GM12865 (cell line): ENCODE data around the gene DEPDC5.
"Not testable (repeated sequence)": the region's sequence is repeated elsewhere in the genome, so short reads cannot be mapped to it uniquely, and the experiment has no call there.

Experiments
- DNase-seq: peaks from one replicate; pipeline ENCODE4 v3.0.0; 2010; ENCODE audit warnings: low read depth
- H3K4me3 ChIP-seq: 2 replicates; pipeline ENCODE4 v1.5.1; 2011; ENCODE audit warnings: mild to moderate bottlenecking, low read depth, low read length, control low read depth
- TF ChIP-seq, protein P1 (sequence below): IDR thresholded peaks from 2 replicates; pipeline ENCODE4 v1.5.1; 2011; ENCODE audit warnings: low read length, control low read depth, low read depth, inconsistent platforms; ENCODE audit not compliant: insufficient read depth; ENCODE audit errors: missing control alignments

DEPDC5 gene

DNA sequence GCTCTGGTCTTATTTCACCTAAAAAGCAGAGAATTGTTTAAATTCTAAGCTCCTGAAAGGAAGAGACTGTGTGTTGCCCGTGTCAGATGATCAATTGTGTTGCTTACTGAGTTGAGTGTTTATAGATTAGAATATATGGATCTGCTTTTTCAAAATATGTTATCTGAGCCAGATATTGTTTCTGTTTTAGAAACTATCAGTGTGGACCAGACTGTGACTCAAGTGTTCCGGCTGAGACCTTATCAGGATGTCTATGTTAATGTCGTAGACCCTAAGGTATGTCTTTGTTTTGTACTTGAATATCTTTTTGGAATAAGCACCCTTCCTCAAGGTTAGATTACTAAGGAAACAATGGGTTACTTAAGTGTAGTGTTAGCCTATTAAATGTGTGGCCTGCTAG lies 11.0 kb downstream of the DEPDC5 start:
- TF ChIP-seq, protein P1, sequence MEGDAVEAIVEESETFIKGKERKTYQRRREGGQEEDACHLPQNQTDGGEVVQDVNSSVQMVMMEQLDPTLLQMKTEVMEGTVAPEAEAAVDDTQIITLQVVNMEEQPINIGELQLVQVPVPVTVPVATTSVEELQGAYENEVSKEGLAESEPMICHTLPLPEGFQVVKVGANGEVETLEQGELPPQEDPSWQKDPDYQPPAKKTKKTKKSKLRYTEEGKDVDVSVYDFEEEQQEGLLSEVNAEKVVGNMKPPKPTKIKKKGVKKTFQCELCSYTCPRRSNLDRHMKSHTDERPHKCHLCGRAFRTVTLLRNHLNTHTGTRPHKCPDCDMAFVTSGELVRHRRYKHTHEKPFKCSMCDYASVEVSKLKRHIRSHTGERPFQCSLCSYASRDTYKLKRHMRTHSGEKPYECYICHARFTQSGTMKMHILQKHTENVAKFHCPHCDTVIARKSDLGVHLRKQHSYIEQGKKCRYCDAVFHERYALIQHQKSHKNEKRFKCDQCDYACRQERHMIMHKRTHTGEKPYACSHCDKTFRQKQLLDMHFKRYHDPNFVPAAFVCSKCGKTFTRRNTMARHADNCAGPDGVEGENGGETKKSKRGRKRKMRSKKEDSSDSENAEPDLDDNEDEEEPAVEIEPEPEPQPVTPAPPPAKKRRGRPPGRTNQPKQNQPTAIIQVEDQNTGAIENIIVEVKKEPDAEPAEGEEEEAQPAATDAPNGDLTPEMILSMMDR = no peak
- no peak for DNase-seq
- H3K4me3 ChIP-seq = no peak overlapping the region

DNA sequence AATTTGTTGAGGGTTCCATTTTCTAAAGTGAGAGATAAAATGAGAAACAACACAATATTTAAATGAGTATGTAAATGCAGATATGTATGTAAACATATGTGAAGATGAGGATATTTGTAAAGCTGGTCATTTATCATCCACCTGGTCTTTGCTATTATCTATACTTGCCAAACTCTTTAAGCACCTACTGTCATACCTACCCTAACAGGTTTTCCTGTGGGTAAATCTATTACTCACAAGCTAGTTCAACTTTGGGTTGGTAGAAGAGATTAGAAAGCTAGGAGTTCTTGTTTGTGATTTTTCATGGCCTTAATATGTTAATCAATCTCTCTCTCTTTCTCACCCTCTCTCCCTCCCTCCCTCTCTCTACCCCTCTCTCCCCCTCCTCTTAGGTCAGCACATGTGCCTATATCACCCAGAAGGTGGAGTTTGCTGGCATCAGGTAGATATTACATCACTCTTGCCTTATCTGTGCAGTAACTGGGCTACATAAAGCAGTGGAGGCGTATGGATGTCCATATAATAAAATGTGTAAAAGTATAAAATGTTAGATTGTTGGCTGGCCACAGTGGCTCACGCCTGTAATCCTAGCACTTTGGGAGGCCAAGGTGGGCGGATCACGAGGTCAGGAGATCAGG lies 14.7 kb downstream of the DEPDC5 start:
- TF ChIP-seq, protein P1 = no peak
- no peak overlapping the region for H3K4me3 ChIP-seq
- no peak for DNase-seq

DNA sequence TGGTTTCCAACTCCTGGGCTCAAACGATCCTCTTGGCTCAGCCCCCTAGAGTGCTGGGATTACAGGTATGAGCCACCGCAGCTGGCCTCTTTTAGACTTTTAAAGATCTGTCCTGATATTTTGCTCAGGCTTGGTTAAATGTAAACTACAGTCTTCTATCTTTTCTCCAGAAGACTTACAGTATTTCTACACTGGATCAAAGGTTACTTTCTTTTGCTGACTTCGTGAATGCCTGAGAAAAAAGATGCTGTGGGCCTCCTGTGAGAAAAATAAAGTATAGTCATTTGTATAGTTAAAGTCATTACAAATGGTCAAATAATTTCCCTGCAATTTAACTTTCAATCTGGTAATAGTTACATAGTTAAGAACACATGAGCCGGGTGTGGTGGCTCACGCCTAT lies 19.6 kb downstream of the DEPDC5 start:
- TF ChIP-seq, protein P1 = no peak

DNA sequence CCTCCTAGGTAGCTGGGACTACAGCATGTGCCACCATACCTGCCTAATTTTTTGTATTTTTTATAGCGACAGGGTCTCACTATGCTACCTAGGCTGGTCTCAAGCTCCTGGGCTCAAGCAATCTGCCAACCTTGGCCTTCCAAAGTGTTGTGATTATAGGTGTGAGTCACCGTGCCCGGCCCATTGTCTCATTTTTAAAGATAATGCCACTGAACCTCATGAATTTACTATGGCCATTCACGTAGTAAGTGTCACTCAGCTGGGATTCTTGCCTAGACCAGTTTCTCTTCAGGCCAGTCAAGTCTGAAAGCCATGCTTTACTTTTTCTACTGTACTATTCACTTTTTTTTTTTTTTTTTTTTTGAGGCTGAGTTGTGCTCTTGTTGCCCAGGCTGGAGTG lies 22.4 kb downstream of the DEPDC5 start:
- H3K4me3 ChIP-seq = no peak overlapping the region
- TF ChIP-seq, protein P1 = no peak
- DNase-seq = no peak

More for the DNA sequence above, 19.6 kb downstream of the DEPDC5 start:
- DNase-seq = no peak
- H3K4me3 ChIP-seq = no peak overlapping the region

DNA sequence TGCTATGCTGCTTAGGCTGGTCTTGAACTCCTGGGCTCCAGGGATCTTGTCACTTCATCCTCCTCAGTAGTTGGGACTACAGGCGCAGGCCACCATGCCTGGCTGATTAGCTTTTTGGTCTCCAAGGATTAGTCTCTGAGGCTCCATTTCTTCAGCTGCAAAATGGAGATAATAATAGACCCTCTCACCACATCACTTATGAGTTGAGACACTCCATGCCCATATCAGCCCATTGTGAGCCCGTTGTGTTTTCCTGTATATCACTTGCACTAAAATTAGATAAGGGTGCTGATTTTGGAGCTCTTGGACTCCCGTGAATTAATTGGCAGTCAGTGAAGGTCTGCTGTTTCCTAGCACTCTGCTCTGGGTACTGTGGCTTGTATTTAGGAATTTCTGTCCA lies 36.0 kb downstream of the DEPDC5 start:
- DNase-seq = no peak
- no peak overlapping the region for H3K4me3 ChIP-seq
- TF ChIP-seq, protein P1 = no peak

DNA sequence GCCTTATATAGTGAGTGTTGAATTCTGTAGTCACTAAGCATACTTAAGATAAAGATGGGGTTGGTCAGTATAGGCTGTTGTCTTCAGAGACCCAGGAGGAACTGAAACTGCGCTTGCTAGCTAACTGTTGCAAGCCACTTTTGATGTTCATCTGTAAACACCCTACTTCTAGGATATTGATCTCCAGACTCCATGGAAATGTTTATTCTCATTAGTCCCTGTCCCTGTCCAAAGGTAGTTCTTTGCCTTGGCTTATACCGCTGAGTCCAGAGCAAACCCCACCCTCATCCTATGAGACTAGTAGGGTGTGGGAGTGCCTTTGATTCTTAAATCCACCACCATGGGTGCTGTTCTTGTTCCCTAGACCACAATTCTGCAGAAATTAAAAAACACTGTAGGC lies 36.4 kb downstream of the DEPDC5 start:
- TF ChIP-seq, protein P1 = no peak
- H3K4me3 ChIP-seq = no peak overlapping the region

DNA sequence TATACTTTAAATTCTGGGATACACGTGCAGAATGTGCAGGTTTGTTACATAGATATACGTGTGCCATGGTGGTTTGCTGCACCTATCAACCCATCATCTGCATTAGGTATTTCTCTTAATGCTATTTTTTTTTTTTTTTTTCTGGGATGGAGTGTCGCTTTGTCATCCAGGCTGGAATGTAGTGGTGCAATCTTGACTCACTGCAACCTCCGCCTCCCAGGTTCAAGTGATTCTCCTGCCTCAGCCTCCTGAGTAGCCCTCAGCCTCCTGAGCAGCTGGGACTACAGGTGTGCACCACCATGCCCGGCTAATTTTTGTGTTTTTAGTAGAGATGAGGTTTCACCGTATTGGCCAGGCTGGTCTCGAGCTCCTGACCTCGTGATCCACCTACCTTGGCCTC lies 45.5 kb downstream of the DEPDC5 start:
- not testable (repeated sequence) for H3K4me3 ChIP-seq, DNase-seq

More for the DNA sequence above, 36.4 kb downstream of the DEPDC5 start:
- peak; percentile 45 for DNase-seq

DNA sequence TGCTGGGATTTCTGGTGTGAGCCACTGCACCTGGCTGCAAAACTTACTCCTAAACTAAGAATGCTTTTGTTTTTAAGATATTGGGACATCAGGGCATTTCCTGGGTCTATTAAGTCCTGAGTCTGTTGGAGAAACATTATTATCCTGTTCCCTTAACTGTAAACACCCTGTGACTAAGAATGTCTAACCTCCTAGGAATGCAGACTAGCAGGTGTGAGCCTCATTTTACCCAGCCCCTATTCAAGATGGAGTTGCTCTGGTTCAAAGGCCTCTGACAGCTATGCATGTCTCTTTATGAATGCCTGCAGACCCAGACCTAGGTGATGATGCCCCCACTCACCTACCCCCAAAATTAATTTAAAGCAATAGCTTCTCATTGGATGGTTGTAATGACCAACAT lies 46.2 kb downstream of the DEPDC5 start:
- TF ChIP-seq, protein P1 = no peak
- no peak for DNase-seq
- no peak overlapping the region for H3K4me3 ChIP-seq

DNA sequence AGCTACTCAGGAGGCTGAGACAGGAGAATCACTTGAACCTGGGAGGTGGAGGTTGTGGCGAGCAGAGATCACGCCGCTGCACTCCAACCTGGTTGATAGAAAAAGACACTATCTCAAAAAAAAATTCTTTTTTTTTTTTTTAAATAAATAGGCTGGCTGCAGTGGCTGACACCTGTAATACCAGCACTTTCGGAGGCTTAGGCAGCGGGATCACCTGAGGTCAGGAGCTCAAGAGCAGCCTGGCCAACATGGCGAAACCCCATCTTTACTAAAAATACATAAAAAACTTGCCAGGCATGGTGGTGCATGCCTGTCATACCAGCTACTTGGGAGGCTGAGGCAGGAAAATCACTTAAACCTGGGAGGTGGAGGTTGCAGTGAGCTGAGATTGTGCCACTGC lies 47.0 kb downstream of the DEPDC5 start:
- not testable (repeated sequence) for H3K4me3 ChIP-seq, DNase-seq
